NT2/D1 (cell line): ENCODE measurements around the gene CEP164.

Source experiments
- YY1 ChIP-seq: IDR thresholded peaks from 2 replicates; pipeline ENCODE4 v1.6.1; 2011; ENCODE audit not compliant: insufficient read length, insufficient read depth
- ZNF274 ChIP-seq: IDR thresholded peaks from 2 replicates; pipeline ENCODE4 v1.6.1; 2011; ENCODE audit warnings: mild to moderate bottlenecking, low read depth, low read length

DNA sequence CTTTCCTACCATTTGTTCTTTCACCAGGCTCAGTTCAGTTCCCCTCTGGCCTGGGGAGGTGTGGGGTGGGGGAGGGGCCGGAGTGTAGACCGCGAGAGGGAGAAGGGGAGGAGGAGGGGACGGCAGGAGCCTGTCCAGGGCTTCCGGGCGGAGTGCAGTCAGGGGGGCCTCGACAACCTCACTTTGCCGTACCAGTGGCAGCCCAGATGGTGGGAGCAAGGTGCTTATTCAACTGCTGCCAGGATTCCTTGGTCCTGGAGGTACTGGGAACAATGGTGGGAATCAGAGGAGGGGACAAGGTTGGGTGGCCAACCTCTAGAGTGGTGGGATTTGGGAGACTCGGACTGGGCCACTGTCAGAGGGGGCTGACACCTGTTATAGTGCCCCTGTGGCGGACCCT lies 12.8 kb upstream of the CEP164 start:
- TF ChIP-seq ZNF274: no peak
- no peak for TF ChIP-seq YY1
